Cardiac atrium fibroblast (primary cell): ENCODE measurements around the gene ING3. TPM values are rescaled to one million over a fixed set of nuclear protein-coding genes. Genes with fewer than 3 reads are reported as not detected.

ENCODE experiments used
- total RNA-seq: library from RNA; depleted of rRNA; stranded (reverse); fragments of >200 nt; gene quantifications from 2 replicates; pipeline ENCODE4 v1.2.3, GENCODE V29; 2015

Gene ING3, protein sequence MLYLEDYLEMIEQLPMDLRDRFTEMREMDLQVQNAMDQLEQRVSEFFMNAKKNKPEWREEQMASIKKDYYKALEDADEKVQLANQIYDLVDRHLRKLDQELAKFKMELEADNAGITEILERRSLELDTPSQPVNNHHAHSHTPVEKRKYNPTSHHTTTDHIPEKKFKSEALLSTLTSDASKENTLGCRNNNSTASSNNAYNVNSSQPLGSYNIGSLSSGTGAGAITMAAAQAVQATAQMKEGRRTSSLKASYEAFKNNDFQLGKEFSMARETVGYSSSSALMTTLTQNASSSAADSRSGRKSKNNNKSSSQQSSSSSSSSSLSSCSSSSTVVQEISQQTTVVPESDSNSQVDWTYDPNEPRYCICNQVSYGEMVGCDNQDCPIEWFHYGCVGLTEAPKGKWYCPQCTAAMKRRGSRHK
- 9.6 and 10.7 TPM in 2 replicates for total RNA-seq

DNA sequence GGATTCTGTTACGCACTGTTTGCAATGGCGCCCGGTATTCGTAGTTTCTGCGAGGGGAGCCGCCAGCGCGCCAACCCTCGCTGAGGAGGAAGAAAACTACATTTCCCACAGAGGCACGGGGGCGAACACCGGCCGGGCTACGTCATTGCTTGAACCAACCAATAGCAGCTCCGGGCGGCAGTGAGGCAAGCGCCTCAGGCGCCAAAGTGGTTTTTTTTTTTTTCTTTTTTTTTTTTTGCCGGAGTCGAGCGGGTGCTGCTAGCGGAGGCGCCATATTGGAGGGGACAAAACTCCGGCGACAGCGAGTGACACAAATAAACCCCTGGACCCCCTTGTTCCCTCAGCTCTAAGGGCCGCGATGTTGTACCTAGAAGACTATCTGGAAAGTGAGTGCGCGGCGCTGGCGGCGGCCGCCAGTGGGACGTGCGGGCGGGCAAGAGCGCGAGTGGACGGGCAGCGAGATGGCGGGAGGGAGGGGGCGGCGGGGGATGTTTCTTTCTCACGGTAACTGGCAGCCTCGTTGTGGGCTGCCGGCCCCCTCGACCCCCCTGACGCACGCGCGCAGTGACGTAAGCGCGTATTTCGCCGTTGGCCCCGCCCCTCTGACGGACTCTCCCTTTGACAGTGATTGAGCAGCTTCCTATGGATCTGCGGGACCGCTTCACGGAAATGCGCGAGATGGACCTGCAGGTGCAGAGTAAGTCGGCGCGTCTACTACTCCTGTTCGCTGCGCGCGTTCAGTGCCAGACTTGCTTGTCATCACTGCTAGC is at the start of gene ING3:
Gene ING3 (plus strand): TSS at position 239 of the 770 bp plus-strand sequence. CDS start 120 bp downstream, at position 359.

DNA sequence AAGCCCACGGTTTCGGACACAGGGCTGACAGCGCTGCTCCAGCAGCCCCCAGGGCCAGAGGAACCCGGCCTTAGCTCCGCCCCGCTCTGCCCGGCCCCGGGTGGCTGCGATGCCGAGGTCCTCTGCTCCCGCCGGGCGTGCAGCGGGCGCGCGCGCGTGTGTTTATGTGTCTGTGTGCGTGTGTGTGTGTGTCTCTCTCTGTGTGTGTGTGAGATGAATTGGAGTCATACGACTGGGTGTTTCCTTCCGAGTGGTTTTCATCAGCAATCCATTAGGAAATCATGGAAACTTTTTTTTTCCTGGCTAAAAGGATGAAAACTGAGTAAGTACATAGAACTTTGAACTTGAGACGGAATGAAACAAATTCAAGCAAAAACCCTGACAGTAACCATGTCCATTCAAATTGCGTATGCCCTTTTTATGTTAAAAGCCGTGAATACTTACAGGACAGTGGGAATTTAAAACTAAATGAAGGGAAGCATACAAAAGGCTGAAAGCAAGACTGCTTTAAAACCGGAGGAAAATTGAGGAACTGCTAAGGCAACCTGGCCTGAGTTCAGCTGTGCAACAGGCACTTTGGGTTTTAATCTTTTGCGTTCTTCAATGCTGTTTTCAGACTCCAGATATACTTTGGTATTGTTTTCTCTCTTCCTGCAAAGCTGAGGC is 38.1 kb downstream of the ING3 start, which contains the start of gene CPED1:
Gene CPED1 (plus strand): TSS at position 121 of the 666 bp plus-strand sequence. CDS start 911 bp downstream, outside the sequence.

Other genes with a start within 250 kb of the ING3 start
- 0.16 and 0.72 TPM in 2 replicates for gene TSPAN12, start 92.6 kb upstream of the ING3 start, total RNA-seq
- 10.5 and 11.4 TPM in 2 replicates for gene CPED1, start 37.9 kb downstream of the ING3 start, total RNA-seq